Fibroblast of the aortic adventitia (primary cell): Measurements from ENCODE around the gene ZC3H7A. TPM values are rescaled to one million over a fixed set of nuclear protein-coding genes. Genes with fewer than 3 reads are reported as not detected.

Source experiments
- DNase-seq: peaks from one replicate; pipeline ENCODE4 v3.0.0-alpha.2; 2010; ENCODE audit warnings: low read depth
- H3K4me3 ChIP-seq: 2 replicates; pipeline ENCODE4 v1.5.1; 2011; ENCODE audit warnings: low read depth, mild to moderate bottlenecking, control low read depth, low read length, moderate library complexity
- total RNA-seq: library from RNA; depleted of rRNA; stranded (reverse); fragments of >200 nt; gene quantifications from 2 replicates; pipeline ENCODE4 v1.2.3, GENCODE V29; 2012; ENCODE audit warnings: low replicate concordance
- TF ChIP-seq, protein P1 (sequence below): IDR thresholded peaks from 2 replicates; pipeline ENCODE4 v1.5.1; 2011; ENCODE audit warnings: mild to moderate bottlenecking, low read length, control low read depth, inconsistent platforms; ENCODE audit not compliant: insufficient read depth

Gene ZC3H7A
- total RNA-seq, 1 donor: 31.9 TPM

DNA sequence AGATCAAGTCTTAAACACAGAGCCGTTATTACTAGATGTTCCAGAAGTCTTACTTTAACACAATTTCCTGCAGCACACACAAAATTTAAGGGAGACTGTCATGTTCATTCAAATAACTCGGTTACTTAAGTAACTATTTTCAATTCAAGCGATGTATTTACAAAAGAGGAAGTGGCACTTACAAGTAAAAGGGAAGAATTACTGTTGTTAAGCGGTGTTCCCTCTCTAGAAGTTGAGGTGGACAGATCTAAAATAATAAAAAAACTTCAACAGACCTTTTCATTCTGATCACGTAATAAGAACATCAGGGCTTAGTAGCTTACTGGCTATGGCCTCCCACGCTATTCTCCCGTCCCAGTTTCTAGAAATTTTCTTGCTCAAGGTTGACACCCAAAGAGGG lies 28.2 kb downstream of the ZC3H7A start:
- no peak for DNase-seq
- TF ChIP-seq, protein P1, sequence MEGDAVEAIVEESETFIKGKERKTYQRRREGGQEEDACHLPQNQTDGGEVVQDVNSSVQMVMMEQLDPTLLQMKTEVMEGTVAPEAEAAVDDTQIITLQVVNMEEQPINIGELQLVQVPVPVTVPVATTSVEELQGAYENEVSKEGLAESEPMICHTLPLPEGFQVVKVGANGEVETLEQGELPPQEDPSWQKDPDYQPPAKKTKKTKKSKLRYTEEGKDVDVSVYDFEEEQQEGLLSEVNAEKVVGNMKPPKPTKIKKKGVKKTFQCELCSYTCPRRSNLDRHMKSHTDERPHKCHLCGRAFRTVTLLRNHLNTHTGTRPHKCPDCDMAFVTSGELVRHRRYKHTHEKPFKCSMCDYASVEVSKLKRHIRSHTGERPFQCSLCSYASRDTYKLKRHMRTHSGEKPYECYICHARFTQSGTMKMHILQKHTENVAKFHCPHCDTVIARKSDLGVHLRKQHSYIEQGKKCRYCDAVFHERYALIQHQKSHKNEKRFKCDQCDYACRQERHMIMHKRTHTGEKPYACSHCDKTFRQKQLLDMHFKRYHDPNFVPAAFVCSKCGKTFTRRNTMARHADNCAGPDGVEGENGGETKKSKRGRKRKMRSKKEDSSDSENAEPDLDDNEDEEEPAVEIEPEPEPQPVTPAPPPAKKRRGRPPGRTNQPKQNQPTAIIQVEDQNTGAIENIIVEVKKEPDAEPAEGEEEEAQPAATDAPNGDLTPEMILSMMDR: no peak
- no peak overlapping the region for H3K4me3 ChIP-seq

DNA sequence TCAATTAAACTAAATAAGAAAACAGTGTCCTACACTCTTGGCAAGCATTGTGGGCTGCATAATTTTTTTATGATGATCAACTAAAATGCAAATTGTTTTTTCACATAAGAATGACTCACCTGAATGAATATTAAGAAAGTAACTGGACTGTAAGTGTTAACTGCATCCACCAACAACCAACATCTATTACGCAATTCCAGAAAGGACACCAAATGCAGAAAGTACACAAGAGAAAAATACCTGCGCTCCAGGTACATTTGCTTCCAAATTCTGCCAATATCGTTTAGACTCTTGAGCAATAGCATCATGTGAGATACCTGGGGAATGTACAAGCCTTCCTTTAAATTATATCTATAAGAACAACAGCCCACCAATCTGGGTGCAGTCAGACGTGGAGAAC lies 34.6 kb downstream of the ZC3H7A start:
- DNase-seq: no peak

DNA sequence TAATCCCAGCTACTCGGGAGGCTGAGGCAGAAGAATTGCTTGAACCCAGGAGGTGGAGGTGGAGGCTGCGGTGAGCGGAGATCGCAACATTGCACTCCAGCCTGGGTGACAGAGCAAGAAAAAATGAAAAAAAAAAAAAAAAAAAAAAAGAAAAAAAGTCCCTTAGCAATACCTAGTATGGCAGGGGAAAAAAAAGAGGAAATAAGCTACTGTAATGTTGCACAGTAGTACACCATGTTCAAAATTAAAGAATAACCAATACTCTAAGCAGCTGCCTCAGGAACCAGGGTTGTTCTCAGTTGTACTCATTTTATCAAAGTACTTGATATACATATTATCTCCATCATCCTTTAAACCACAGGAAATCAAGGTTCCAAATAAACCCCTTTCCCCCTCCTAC lies 37.1 kb downstream of the ZC3H7A start:
- no peak for DNase-seq
- TF ChIP-seq, protein P1: no peak
- H3K4me3 ChIP-seq: no peak overlapping the region

More for the DNA sequence above, 34.6 kb downstream of the ZC3H7A start:
- TF ChIP-seq, protein P1: no peak
- H3K4me3 ChIP-seq: no peak overlapping the region

DNA sequence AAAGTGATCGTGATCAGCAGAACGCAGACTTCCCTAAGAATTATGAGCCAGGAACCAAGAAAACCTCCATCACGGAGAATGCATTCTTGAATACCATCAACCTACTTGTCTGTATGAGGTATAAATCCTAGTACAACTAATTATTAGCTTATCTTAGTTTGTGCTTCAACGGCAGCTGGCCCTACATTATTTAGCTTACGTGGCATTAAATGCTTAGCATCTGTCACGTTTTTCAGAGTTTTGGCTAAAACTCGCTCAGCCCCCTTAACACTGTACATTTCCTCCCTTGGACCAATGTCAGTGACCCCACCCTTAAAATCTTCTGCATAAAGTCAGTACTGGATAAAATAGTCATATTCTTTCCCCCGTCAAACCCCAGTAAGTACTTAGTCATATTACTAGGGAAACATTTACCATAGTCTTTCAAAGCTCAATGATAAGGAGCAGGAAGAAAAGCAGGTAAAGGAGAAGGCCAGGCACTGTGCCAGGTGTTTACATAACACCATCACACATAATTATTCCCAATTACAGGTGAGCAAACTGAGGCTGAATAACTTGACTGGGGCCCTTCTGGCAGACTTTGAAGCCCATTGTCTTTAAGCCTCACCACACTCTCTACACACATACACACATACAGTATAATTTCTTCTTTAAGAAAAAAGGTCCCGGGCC lies 37.8 kb downstream of the ZC3H7A start:
- TF ChIP-seq, protein P1: no peak
- no peak for DNase-seq
- no peak overlapping the region for H3K4me3 ChIP-seq

DNA sequence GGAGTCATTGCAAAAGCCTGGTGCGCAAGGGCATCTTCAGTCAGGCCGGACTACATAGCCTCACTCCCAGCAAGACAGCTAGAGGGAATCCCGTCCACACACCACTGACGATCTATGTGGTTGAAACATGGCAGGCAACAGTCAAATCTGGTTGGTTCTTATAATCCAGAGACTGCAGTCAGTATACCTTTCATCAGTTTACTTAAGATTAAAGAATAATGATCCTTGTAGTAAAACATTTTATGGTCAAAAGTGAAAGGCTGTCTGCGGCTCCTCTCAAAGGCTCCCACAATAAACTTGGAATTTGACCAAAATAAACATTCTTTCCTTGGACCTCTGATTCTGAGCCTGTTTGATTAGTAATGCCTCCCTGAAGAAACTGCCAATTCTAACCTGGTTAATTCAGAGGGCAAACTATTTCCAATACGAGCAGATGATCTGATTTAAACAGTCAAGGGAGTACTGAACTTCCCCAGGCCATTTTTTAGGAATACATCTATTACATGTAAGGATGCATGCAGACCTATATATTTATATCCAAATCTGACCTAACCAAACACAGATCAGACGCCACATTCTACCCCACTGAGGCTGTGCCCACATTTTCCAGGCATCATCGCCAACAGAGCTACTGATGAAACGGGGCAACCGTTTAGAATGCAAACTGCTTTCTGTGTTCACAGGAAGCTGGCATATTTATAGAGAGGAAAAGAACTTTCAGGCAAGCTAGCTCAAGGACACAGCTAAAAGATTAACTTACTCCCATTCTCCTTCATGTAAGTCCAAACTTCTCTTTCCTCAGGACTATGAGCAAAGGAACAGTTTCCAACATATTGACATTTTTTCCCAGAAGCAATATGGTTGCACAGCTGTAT lies 39.1 kb downstream of the ZC3H7A start:
- DNase-seq: peak; percentile 53
- TF ChIP-seq, protein P1: no peak
- H3K4me3 ChIP-seq: no peak overlapping the region

DNA sequence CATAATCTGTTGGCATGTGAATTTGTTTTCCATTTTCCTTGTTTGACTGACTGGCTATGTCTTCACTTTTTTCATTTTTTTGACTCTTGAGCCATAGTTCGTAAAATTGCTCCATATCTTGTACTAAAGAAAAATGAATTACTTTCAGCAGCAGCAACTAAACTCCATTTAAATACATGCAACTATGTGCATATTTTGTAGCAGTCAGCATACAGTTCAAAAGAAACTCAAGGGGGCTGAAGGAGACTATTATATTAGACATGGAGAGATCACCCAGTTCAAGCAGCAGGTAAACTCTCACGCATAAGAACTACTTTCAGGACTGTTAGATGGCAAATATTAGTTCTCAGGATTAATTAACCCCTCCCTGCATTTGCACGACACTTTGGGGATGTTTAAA lies 40.8 kb downstream of the ZC3H7A start:
- no peak for DNase-seq
- no peak overlapping the region for H3K4me3 ChIP-seq
- TF ChIP-seq, protein P1: no peak
